Measurements from ENCODE around the gene SUGCT.

DNA sequence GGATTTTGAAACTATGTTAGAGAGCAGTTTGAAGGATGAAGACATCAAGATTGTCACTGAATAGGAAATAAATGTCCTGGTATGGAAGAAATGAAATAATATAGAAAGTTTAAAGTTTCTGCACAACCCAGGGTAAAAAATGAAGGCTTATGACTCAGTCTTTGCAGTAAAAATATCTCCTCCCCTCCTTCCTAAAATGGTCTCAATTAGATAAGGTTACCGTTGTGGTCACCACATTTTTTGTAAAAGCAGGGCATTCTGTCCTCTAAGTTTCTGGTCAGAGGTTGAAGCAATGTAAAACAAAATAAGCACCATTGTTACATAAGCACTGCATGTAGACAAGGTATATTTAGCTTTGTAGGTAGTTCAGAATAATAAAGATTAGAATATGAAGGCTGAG, 403.5 kb downstream of the SUGCT start:
- TF ChIP-seq, protein P1, sequence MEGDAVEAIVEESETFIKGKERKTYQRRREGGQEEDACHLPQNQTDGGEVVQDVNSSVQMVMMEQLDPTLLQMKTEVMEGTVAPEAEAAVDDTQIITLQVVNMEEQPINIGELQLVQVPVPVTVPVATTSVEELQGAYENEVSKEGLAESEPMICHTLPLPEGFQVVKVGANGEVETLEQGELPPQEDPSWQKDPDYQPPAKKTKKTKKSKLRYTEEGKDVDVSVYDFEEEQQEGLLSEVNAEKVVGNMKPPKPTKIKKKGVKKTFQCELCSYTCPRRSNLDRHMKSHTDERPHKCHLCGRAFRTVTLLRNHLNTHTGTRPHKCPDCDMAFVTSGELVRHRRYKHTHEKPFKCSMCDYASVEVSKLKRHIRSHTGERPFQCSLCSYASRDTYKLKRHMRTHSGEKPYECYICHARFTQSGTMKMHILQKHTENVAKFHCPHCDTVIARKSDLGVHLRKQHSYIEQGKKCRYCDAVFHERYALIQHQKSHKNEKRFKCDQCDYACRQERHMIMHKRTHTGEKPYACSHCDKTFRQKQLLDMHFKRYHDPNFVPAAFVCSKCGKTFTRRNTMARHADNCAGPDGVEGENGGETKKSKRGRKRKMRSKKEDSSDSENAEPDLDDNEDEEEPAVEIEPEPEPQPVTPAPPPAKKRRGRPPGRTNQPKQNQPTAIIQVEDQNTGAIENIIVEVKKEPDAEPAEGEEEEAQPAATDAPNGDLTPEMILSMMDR (IDR thresholded peaks at IDR 0.05) = no peak
- TF ChIP-seq POLR2A (IDR thresholded peaks at IDR 0.05) = no peak
